ENCODE data around the gene CARS1. TPM values are rescaled to one million over a fixed set of nuclear protein-coding genes. Genes with fewer than 3 reads are reported as not detected.

The CARS1 gene
- total RNA-seq, 6 donors from 2014 or later = 28.9 to 54.1 (median 43.0) TPM

- no peaks in the 10 kb centered on the region for H3K9me3 ChIP-seq
- no peaks in the 10 kb centered on the region for H3K4me1 ChIP-seq
- WGBS, 2 donors = 92 to 94% methylated on average over 19 to 31 of the region's 31 CpGs
- H3K36me3 ChIP-seq = peaks cover 29 to 94% (median 76%) of the 10 kb centered on the region in 4 donors
- TF ChIP-seq POLR2AphosphoS5 (IDR thresholded peaks at IDR 0.05) (no peak), CTCF (IDR thresholded peaks at IDR 0.05) (no peak), EP300 (IDR thresholded peaks at IDR 0.05) (no peak), POLR2A (IDR thresholded peaks at IDR 0.05) (no peak)
- H3K4me3 ChIP-seq = no peak overlapping the region
- DNase-seq (peak in 1 of 2 donors; percentile 61), ATAC-seq (ENCODE audit: low FRiP score in 2 of 2) (no peak)
- H3K27me3 ChIP-seq = no peaks in the 10 kb centered on the region
- no peak overlapping the region for H3K27ac ChIP-seq
These were observed 45.0 kb downstream of the CARS1 start for GRCh38 chr11:3011891-3012885.

- DNase-seq = no peak
- no peak overlapping the region for H3K4me3 ChIP-seq
- no peak overlapping the region for H3K27ac ChIP-seq
- peaks cover 0 to 9% (median 0%) of the 10 kb centered on the region in 4 donors for H3K4me1 ChIP-seq
- peaks cover 17 to 93% (median 70%) of the 10 kb centered on the region in 4 donors for H3K36me3 ChIP-seq
- WGBS, 2 donors = 88 to 94% methylated on average over 7 to 13 of the region's 13 CpGs
- no peaks in the 10 kb centered on the region for H3K27me3 ChIP-seq
- ATAC-seq (ENCODE audit: low FRiP score in 2 of 2) = no peak
- TF ChIP-seq EP300 (IDR thresholded peaks at IDR 0.05) (no peak), POLR2AphosphoS5 (IDR thresholded peaks at IDR 0.05) (no peak), CTCF (IDR thresholded peaks at IDR 0.05) (no peak), POLR2A (IDR thresholded peaks at IDR 0.05) (no peak)
- H3K9me3 ChIP-seq = no peaks in the 10 kb centered on the region
These were observed 46.5 kb downstream of the CARS1 start for GRCh38 chr11:3010521-3011275.

- Histone ChIP-seq H3K36me3 (peaks cover 11 to 93% (median 63%) of the 10 kb centered on the region in 4 donors), H3K4me1 (peaks cover 0 to 9% (median 0%) of the 10 kb centered on the region in 4 donors), H3K27ac (no peak overlapping the region), H3K4me3 (no peak overlapping the region), H3K27me3 (no peaks in the 10 kb centered on the region), H3K9me3 (no peaks in the 10 kb centered on the region)
- no peak for ATAC-seq (ENCODE audit: low FRiP score in 2 of 2)
- TF ChIP-seq POLR2A (IDR thresholded peaks at IDR 0.05) = no peak
- TF ChIP-seq POLR2AphosphoS5 (IDR thresholded peaks at IDR 0.05) = no peak
- TF ChIP-seq EP300 (IDR thresholded peaks at IDR 0.05) = no peak
- TF ChIP-seq CTCF (IDR thresholded peaks at IDR 0.05) = no peak
- 92 to 97% methylated on average over 6 to 13 of the region's 13 CpGs for WGBS, 2 donors
- peak in 1 of 2 donors; percentile 69 for DNase-seq
These were observed 47.2 kb downstream of the CARS1 start for GRCh38 chr11:3010004-3010403.

- 69 to 77% methylated on average over 5 of the region's 5 CpGs for WGBS, 2 donors
- Histone ChIP-seq H3K4me1 (peaks cover 0 to 9% (median 0%) of the 10 kb centered on the region in 4 donors), H3K4me3 (no peak overlapping the region), H3K36me3 (peaks cover 9 to 93% (median 62%) of the 10 kb centered on the region in 4 donors), H3K27ac (no peak overlapping the region), H3K9me3 (no peaks in the 10 kb centered on the region), H3K27me3 (no peaks in the 10 kb centered on the region)
- no peak for ATAC-seq (ENCODE audit: low FRiP score in 2 of 2)
- DNase-seq = no peak
- no peak for TF ChIP-seq POLR2AphosphoS5 (IDR thresholded peaks at IDR 0.05)
- no peak for TF ChIP-seq POLR2A (IDR thresholded peaks at IDR 0.05)
- TF ChIP-seq CTCF (IDR thresholded peaks at IDR 0.05) = no peak
- TF ChIP-seq EP300 (IDR thresholded peaks at IDR 0.05) = no peak
These were observed 47.7 kb downstream of the CARS1 start for GRCh38 chr11:3009481-3009880.
